Loucy (cell line): ENCODE data around the gene SMC1B.

Source experiments
- H2AFZ ChIP-seq: fragments of 200-600 bp; sonication (generic); 2 replicates; pipeline ENCODE4 v1.6.0; 2016; ENCODE audit warnings: antibody characterized with exemption, mild to moderate bottlenecking, low read length, moderate library complexity
- H3F3A ChIP-seq: fragments of 200-600 bp; 2 replicates; pipeline ENCODE4 v1.6.0; 2016; ENCODE audit warnings: antibody characterized with exemption, low read depth, mild to moderate bottlenecking
- H3K27me3 ChIP-seq: fragments of 200-600 bp; sonication (generic); 2 replicates; pipeline ENCODE4 v1.6.1; 2014; ENCODE audit warnings: low read length, mild to moderate bottlenecking; ENCODE audit not compliant: insufficient read depth, poor library complexity, severe bottlenecking
- H3K36me3 ChIP-seq: fragments of 200-600 bp; sonication (generic); 2 replicates; pipeline ENCODE4 v1.6.1; 2016; ENCODE audit warnings: low read length; ENCODE audit not compliant: insufficient read depth
- H3K4me1 ChIP-seq: fragments of 200-600 bp; sonication (generic); 2 replicates; pipeline ENCODE4 v1.5.1; 2014; ENCODE audit warnings: low read length, mild to moderate bottlenecking; ENCODE audit not compliant: insufficient read depth, poor library complexity, severe bottlenecking
- H3K4me2 ChIP-seq: fragments of 200-600 bp; sonication (generic); 2 replicates; pipeline ENCODE4 v1.6.0; 2014; ENCODE audit warnings: antibody characterized with exemption, low read length, low read depth, mild to moderate bottlenecking; ENCODE audit not compliant: poor library complexity, severe bottlenecking
- H3K4me3 ChIP-seq: fragments of 200-600 bp; sonication (generic); 2 replicates; pipeline ENCODE4 v1.5.1; 2014; ENCODE audit warnings: low read length, mild to moderate bottlenecking, mixed read lengths; ENCODE audit not compliant: poor library complexity, severe bottlenecking
- H3K79me2 ChIP-seq: fragments of 200-600 bp; sonication (generic); 2 replicates; pipeline ENCODE4 v1.6.1; 2014; ENCODE audit warnings: low read length; ENCODE audit not compliant: insufficient read depth
- H3K9ac ChIP-seq: fragments of 200-600 bp; sonication (generic); 2 replicates; pipeline ENCODE4 v1.6.0; 2014; ENCODE audit warnings: mild to moderate bottlenecking, low read depth, low read length, moderate library complexity; ENCODE audit not compliant: poor library complexity, severe bottlenecking
- H3K9me2 ChIP-seq: fragments of 200-600 bp; sonication (generic); replicated peaks from 2 replicates; pipeline ENCODE4 v1.6.1; 2016; ENCODE audit warnings: low read depth, low read length, mixed read lengths
- H3K9me3 ChIP-seq: fragments of 200-600 bp; sonication (generic); 2 replicates; pipeline ENCODE4 v1.6.1; 2014; ENCODE audit warnings: mild to moderate bottlenecking, antibody characterized with exemption, low read length, low read depth; ENCODE audit not compliant: insufficient read depth
- H4K20me1 ChIP-seq: fragments of 200-600 bp; sonication (generic); 2 replicates; pipeline ENCODE4 v1.6.0; 2014; ENCODE audit warnings: antibody characterized with exemption, low read length, mild to moderate bottlenecking; ENCODE audit not compliant: insufficient read depth, poor library complexity, severe bottlenecking
- CTCF ChIP-seq: fragments of 200-600 bp; sonication (generic); conservative IDR thresholded peaks from 2 replicates; pipeline ENCODE4 v1.5.1; 2014; ENCODE audit warnings: mild to moderate bottlenecking, antibody characterized with exemption, low read length
- EZH2phosphoT487 ChIP-seq: fragments of 200-600 bp; IDR thresholded peaks from 2 replicates; pipeline ENCODE4 v1.6.1; 2018; ENCODE audit warnings: antibody characterized with exemption, mild to moderate bottlenecking, moderate library complexity, borderline replicate concordance

SMC1B gene

GRCh38 chr22:45318558-45319323 is 94.7 kb downstream of the SMC1B start:
- Histone ChIP-seq H3K36me3 (peaks cover 16% of the 10 kb centered on the region; the same call in 1 of the 2 replicates), H3K79me2 (peaks cover 59% of the 10 kb centered on the region), H3K4me1 (peaks cover 33% of the 10 kb centered on the region), H3F3A (no peaks in the 10 kb centered on the region), H2AFZ (0 out of 2 replicates have a peak overlapping the region, but pooled peaks have one; percentile 15), H3K9me2 (no peaks in the 10 kb centered on the region), H3K9me3 (no peaks in the 10 kb centered on the region), H3K27me3 (no peaks in the 10 kb centered on the region), H3K9ac (peak overlapping the region; percentile 41), H4K20me1 (peaks cover 28% of the 10 kb centered on the region), H3K4me3 (peak overlapping the region; percentile 57), H3K4me2 (peak overlapping the region; percentile 63)
- TF ChIP-seq CTCF (no peak), EZH2phosphoT487 (no peak)

GRCh38 chr22:45318168-45318557 is 95.2 kb downstream of the SMC1B start:
- Histone ChIP-seq H3K9me2 (no peaks in the 10 kb centered on the region), H3K79me2 (peaks cover 61% of the 10 kb centered on the region), H3K4me2 (peak overlapping the region; percentile 63), H3K36me3 (peaks cover 10% of the 10 kb centered on the region; the same call in 1 of the 2 replicates), H3F3A (no peaks in the 10 kb centered on the region), H3K9me3 (no peaks in the 10 kb centered on the region), H4K20me1 (peaks cover 28% of the 10 kb centered on the region), H3K9ac (peak overlapping the region; percentile 41), H3K27me3 (no peaks in the 10 kb centered on the region), H3K4me1 (peaks cover 33% of the 10 kb centered on the region), H2AFZ (0 out of 2 replicates have a peak overlapping the region, but pooled peaks have one; percentile 15), H3K4me3 (peak overlapping the region; percentile 57)
- TF ChIP-seq CTCF (no peak), EZH2phosphoT487 (no peak)

- H3K4me3 ChIP-seq: peak overlapping the region; percentile 57
- peaks cover 33% of the 10 kb centered on the region for H3K4me1 ChIP-seq
These were observed 95.7 kb downstream of the SMC1B start for GRCh38 chr22:45317551-45318167.

More at GRCh38 chr22:45317551-45318167, 95.7 kb downstream of the SMC1B start:
- peak overlapping the region; percentile 63 for H3K4me2 ChIP-seq
- H3K27me3 ChIP-seq: no peaks in the 10 kb centered on the region
- no peak overlapping the region for H2AFZ ChIP-seq
- H4K20me1 ChIP-seq: peaks cover 28% of the 10 kb centered on the region
- H3F3A ChIP-seq: no peaks in the 10 kb centered on the region
- H3K79me2 ChIP-seq: peaks cover 65% of the 10 kb centered on the region
- H3K36me3 ChIP-seq: peaks cover 5% of the 10 kb centered on the region; the same call in 1 of the 2 replicates
- TF ChIP-seq EZH2phosphoT487 (no peak), CTCF (peak; percentile 49)
- no peak overlapping the region for H3K9ac ChIP-seq
- no peaks in the 10 kb centered on the region for H3K9me2 ChIP-seq
- H3K9me3 ChIP-seq: no peaks in the 10 kb centered on the region
